ENCODE data around the gene CYSTM1. TPM values are rescaled to one million over a fixed set of nuclear protein-coding genes. Genes with fewer than 3 reads are reported as not detected.

The CYSTM1 gene
- polyA plus RNA-seq, 2 of the 4 experiments (the other 2 are of a cell fraction): 76.8 to 103 TPM

DNA sequence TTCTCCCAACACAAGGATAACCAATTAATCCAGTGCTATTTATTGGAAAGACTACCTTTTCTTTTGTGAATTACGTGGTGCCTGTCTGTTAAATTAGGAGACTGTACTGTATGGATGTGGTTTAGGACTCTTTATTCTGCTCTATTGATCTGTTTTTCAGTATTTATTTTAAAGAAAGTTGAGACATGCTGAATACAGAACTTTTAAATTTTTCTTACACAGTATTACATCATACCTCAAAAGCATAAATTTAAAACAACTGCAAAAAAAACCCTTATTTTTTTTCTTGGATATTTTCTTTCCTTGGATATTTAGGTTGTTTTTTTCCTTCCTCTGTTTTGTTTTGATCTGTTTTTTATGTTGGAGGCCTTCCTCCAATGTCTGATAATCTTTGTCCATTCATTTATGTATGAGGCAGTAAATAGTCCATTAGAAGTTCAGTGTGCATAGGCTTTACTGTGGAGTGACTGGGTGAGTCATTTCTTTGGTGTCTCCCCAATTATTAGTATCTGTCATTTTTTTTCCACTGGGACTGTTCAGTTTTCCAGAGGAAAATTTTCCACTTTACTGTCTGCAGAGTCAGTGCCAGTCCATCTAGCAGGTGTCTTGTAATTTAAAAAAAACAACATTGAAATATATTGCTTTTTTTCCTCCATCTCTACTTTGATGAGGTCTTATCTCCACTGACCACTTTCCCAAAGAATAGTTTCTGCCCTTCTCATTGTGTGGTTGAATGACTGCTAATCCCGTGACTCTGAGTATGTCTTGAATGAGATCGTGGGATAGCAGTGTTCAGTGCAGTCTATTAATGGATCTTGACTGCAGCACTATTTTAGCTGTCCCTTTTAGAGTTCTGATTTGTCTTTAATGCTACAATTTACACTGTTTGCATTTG lies 15.2 kb downstream of the CYSTM1 start:
- no peak for DNase-seq (ENCODE audit: low read depth in 1 of 2, low spot score in 1 of 2)
- ChIA-PET POLR2A (no interaction called here), CTCF (interaction anchor here (0.8 to 1.3 kb wide), 3 partner anchors 12 to 162 kb away, joined by 3 read pairs; partner anchors contain the start of gene NRG2)
- peaks cover 15% of the 10 kb centered on the region; the same call in 2 of the 3 replicates for H3K4me1 ChIP-seq
- 83% methylated on average over 3 of the region's 3 CpGs for WGBS (ENCODE audit: missing lambda C conversion rate)
- H3K9me3 ChIP-seq: 0 out of 3 replicates have a peak, but pooled peaks cover 6% of the 10 kb centered on the region
- H3K4me2 ChIP-seq: peak overlapping the region; percentile 22; the same call in 2 of the 3 replicates
- TF ChIP-seq FOSL2 (IDR thresholded peaks at IDR 0.05) (no peak), FOSL2 (CRISPR knock-in tag; IDR thresholded peaks at IDR 0.05) (peak; percentile 25; the same call in 1 of the 2 replicates), SMC3 (IDR thresholded peaks at IDR 0.05) (no peak)
- TF ChIP-seq, protein P1, sequence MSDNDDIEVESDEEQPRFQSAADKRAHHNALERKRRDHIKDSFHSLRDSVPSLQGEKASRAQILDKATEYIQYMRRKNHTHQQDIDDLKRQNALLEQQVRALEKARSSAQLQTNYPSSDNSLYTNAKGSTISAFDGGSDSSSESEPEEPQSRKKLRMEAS (IDR thresholded peaks at IDR 0.05): no peak
- no peak overlapping the region for H3K4me3 ChIP-seq
- no peak for FAIRE-seq
- 0 out of 6 replicates have a peak, but pooled peaks of 1 of the 2 experiments have one; percentile 35 for ATAC-seq
- no peak overlapping the region; a peak in 1 of 6 replicates for H3K27ac ChIP-seq

DNA sequence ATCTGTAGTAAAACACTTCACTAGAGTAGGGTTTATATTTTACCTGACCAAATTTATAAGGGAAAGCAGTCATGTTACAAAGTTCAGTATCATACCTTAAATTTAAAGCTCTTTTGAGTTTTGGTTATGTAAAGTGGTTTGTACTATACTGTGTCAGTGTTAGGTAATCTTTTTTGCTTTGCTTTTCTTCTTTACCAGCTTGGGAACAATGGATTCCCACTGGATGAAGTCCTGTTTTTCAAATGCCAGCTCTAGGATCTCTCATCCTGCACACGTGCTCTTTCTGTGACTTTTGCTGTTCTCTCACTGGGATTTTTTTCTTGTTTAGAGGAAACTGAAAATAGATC lies 15.9 kb downstream of the CYSTM1 start:
- Histone ChIP-seq H3K4me3 (no peak overlapping the region), H3K9me3 (0 out of 3 replicates have a peak, but pooled peaks cover 6% of the 10 kb centered on the region), H3K27ac (no peak overlapping the region), H3K4me1 (peaks cover 15% of the 10 kb centered on the region; the same call in 2 of the 3 replicates), H3K4me2 (no peak overlapping the region)
- no peak for DNase-seq (ENCODE audit: low read depth in 1 of 2, low spot score in 1 of 2)
- 0% methylated on average over 1 of the region's 1 CpG for whole genome bisulfite sequencing (ENCODE audit: missing lambda C conversion rate)
- ATAC-seq: no peak
- TF ChIP-seq RNF2 (IDR thresholded peaks at IDR 0.05; ENCODE audit: borderline replicate concordance, low read depth): no peak
- TF ChIP-seq CBX8 (IDR thresholded peaks at IDR 0.05): no peak
- no peak for TF ChIP-seq RCOR1 (IDR thresholded peaks at IDR 0.05; ENCODE audit: low read depth, low read length)
- no peak for TF ChIP-seq SMC3 (IDR thresholded peaks at IDR 0.05)
- TF ChIP-seq ZSCAN20 (CRISPR knock-in tag; IDR thresholded peaks at IDR 0.05): no peak
- no peak for FAIRE-seq
- ChIA-PET POLR2A (no interaction called here), CTCF (interaction anchor here (0.8 to 1.3 kb wide), 2 partner anchors 13 to 148 kb away, joined by 3 read pairs; partner anchors contain the start of gene NRG2)

DNA sequence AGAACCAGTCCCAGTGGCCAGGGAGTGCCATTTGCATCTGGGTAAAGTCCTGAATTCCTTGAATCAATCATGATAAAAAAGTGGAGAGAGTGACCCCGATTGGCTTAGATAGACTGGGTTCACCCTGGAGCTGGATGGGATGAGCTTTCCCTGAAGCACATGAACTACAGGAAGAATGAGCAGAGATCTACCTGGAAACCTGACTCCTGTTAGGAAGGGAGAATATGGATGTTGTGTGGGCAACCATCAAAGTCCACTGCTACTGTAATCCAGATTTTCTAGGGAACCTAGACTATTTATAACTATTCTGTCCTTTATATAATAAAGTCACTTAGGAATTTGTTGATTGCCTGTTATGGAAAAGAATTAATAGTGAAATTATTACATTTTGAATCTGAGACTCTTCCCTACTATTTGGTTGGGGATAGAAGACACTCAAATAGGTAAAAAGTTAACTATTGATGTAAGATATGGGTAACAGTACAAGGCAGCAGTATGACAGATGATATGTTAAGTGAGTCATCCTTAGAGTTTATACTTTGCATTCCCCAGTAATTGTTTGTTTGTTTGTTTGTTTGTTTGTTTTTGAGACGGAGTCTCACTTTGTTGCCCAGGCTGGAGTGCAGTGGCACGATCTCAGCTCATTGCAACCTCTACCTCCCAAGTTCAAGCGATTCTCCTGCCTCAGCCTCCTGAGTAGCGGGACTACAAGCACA lies 17.9 kb downstream of the CYSTM1 start:
- Histone ChIP-seq H3K27ac (no peak overlapping the region), H3K4me1 (peaks cover 20% of the 10 kb centered on the region; the same call in 2 of the 3 replicates), H3K4me2 (no peak overlapping the region), H3K4me3 (no peak overlapping the region), H3K9me3 (0 out of 3 replicates have a peak, but pooled peaks cover 6% of the 10 kb centered on the region)
- ATAC-seq: no peak
- TF ChIP-seq FOSL2 (IDR thresholded peaks at IDR 0.05) (no peak), FOSL2 (CRISPR knock-in tag; IDR thresholded peaks at IDR 0.05) (0 out of 2 replicates have a peak, but pooled peaks have one; percentile 10)
- TF ChIP-seq, protein P2, sequence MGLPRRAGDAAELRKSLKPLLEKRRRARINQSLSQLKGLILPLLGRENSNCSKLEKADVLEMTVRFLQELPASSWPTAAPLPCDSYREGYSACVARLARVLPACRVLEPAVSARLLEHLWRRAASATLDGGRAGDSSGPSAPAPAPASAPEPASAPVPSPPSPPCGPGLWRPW (IDR thresholded peaks at IDR 0.05): no peak
- WGBS (ENCODE audit: missing lambda C conversion rate): 82% methylated on average over 5 of the region's 5 CpGs
- DNase-seq (ENCODE audit: low read depth in 1 of 2, low spot score in 1 of 2): no peak
- ChIA-PET CTCF (interaction anchor here (0.6 to 1.1 kb wide), 4 partner anchors 14 to 292 kb away, joined by 3 to 4 read pairs (median 4); no protein-coding TSS in a partner anchor), POLR2A (no interaction called here)
- no peak for FAIRE-seq

DNA sequence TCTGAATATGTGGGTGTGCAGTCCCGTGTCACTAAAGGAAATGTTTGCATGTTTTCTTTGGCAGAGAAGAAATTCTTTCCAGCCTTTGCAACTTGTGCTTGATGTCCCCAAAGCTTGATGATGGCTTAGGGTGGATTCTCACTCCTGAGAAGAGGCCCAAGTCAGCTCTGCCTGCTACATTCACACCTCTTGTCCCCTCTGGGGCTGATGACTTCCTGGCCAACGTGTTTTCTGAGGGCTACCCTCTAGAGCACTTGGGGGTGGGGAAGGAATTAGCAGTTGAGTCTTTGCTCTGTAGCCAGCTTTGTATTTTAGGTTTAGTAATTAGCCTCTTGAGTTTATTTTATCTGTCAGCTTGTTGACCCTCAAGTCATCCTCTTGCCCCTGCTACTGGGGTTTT lies 19.7 kb downstream of the CYSTM1 start:
- H3K4me3 ChIP-seq: no peak overlapping the region
- no peak for ATAC-seq
- ChIA-PET CTCF (interaction anchor here (0.8 to 1.4 kb wide), 3 partner anchors 13 to 178 kb away, joined by 3 to 4 read pairs (median 3); no protein-coding TSS in a partner anchor), POLR2A (interaction anchor here (0.8 kb wide), 1 partner anchor 20 kb away, joined by 3 read pairs; no protein-coding TSS in a partner anchor)
- DNase-seq (ENCODE audit: low read depth in 1 of 2, low spot score in 1 of 2): no peak
- WGBS (ENCODE audit: missing lambda C conversion rate): 71% methylated on average over 2 of the region's 2 CpGs
- H3K4me2 ChIP-seq: no peak overlapping the region
- H3K9me3 ChIP-seq: no peaks in the 10 kb centered on the region
- peaks cover 18% of the 10 kb centered on the region; the same call in 2 of the 3 replicates for H3K4me1 ChIP-seq
- FAIRE-seq: no peak
- H3K27ac ChIP-seq: no peak overlapping the region
- TF ChIP-seq, protein P3, sequence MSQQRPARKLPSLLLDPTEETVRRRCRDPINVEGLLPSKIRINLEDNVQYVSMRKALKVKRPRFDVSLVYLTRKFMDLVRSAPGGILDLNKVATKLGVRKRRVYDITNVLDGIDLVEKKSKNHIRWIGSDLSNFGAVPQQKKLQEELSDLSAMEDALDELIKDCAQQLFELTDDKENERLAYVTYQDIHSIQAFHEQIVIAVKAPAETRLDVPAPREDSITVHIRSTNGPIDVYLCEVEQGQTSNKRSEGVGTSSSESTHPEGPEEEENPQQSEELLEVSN (IDR thresholded peaks at IDR 0.05; ENCODE audit: borderline replicate concordance, low read depth): no peak
- TF ChIP-seq TFCP2L1 (CRISPR knock-in tag; IDR thresholded peaks at IDR 0.05) (no peak), EHMT2 (IDR thresholded peaks at IDR 0.05; ENCODE audit: low read depth) (no peak), CEBPB (IDR thresholded peaks at IDR 0.05) (no peak), BHLHE40 (IDR thresholded peaks at IDR 0.05; ENCODE audit: low read depth, low read length) (no peak), JUN (IDR thresholded peaks at IDR 0.05) (no peak), KDM1A (IDR thresholded peaks at IDR 0.05; ENCODE audit: low read depth) (no peak), FOSB (CRISPR knock-in tag; IDR thresholded peaks at IDR 0.05) (no peak), NPAS2 (CRISPR knock-in tag; IDR thresholded peaks at IDR 0.05; ENCODE audit: borderline replicate concordance) (no peak), PHF8 (IDR thresholded peaks at IDR 0.05; ENCODE audit: borderline replicate concordance, low read depth) (no peak), MAZ (IDR thresholded peaks at IDR 0.05; ENCODE audit: borderline replicate concordance, low read depth, low read length) (no peak), EP300 (IDR thresholded peaks at IDR 0.05) (no peak), POLR2A (IDR thresholded peaks at IDR 0.05; ENCODE audit: low read length) (no peak)
- TF ChIP-seq, protein P2 (IDR thresholded peaks at IDR 0.05): no peak

Data from A549 (cell line).